Gastroesophageal sphincter (tissue), 4 donors: Measurements from ENCODE around the gene ABCA6. TPM values are rescaled to one million over a fixed set of nuclear protein-coding genes. Genes with fewer than 3 reads are reported as not detected.
A peak's percentile ranks its signal among the peaks of the same experiment; 100 is the strongest.

Experiments
- ATAC-seq: fragments of 150-250 bp; one replicate; pipeline ENCODE4 v1.9.1; 2016; ENCODE audit warnings: mild to moderate bottlenecking, moderate library complexity
- H3K27ac ChIP-seq, 4 donors: fragments of 200-600 bp; sonication (generic) in 3 of 4; 1 replicate in 3 of 4; 2 replicates in 1 of 4; pipeline ENCODE4 v1.5.1; 2016 to 2019
- H3K27me3 ChIP-seq: fragments of 200-600 bp; sonication (generic); one replicate; pipeline ENCODE4 v1.5.1; 2019
- H3K36me3 ChIP-seq, 2 donors: fragments of 200-600 bp; sonication (generic); one replicate each; pipeline ENCODE4 v1.5.1; 2019; ENCODE audit warnings: control low read depth in 1 of 2
- H3K4me1 ChIP-seq, 3 donors: fragments of 200-600 bp; sonication (generic); 1 replicate in 2 of 3; 2 replicates in 1 of 3; pipeline ENCODE4 v1.5.1; 2016 to 2019; ENCODE audit warnings: control low read depth in 2 of 3
- H3K4me3 ChIP-seq, 2 donors: fragments of 200-600 bp; sonication (generic); one replicate each; pipeline ENCODE4 v1.5.1; 2019; ENCODE audit warnings: mild to moderate bottlenecking in 1 of 2, moderate library complexity in 1 of 2
- H3K9me3 ChIP-seq, 3 donors: fragments of 200-600 bp; sonication (generic); one replicate each; pipeline ENCODE4 v1.5.1; 2017 to 2019; ENCODE audit warnings: control low read depth in 2 of 3
- CTCF ChIP-seq, 4 experiments: fragments of 200-600 bp in 2 of 4; fragments of 450-650 bp in 2 of 4; sonication (generic) in 1 of 4; IDR thresholded peaks; one replicate each; pipeline ENCODE4 v1.5.1; 2017 to 2019; ENCODE audit warnings: antibody characterized with exemption in 4 of 4, mild to moderate bottlenecking in 2 of 4, moderate library complexity in 2 of 4
- EP300 ChIP-seq: sonication (generic); formaldehyde crosslinking; IDR thresholded peaks from one replicate; pipeline ENCODE4 v1.6.1; 2017; ENCODE audit warnings: antibody characterized with exemption, mild to moderate bottlenecking
- POLR2A ChIP-seq, 2 donors: fragments of 450-650 bp; IDR thresholded peaks; one replicate each; pipeline ENCODE4 v1.6.1; 2017; ENCODE audit warnings: antibody characterized with exemption in 2 of 2, mild to moderate bottlenecking in 2 of 2, moderate library complexity in 1 of 2
- POLR2AphosphoS5 ChIP-seq: sonication (generic); formaldehyde crosslinking; IDR thresholded peaks from one replicate; pipeline ENCODE4 v1.6.1; 2017; ENCODE audit warnings: antibody characterized with exemption
- WGBS, 2 donors: methylation state at CpG; one replicate each; pipeline ENCODE4 v1.1.5; 2018; ENCODE audit warnings: low coverage in 1 of 2; 5-methylcytosine and 5-hydroxymethylcytosine counted together
- total RNA-seq, 4 donors: library from RNA; depleted of rRNA; stranded (reverse); fragments of >200 nt; gene quantifications; one replicate each; pipeline ENCODE4 v1.1.0, GENCODE V29; 2016

The ABCA6 gene
- total RNA-seq: 100 to 1,000 TPM in 1 of 4 donors, 10 to 100 TPM in 3; 35.8 to 133 (median 71.1) TPM

GRCh38 chr17:69141431-69142174 lies at the start of gene ABCA6:
Gene ABCA6 (minus strand): TSS chr17:69141895. CDS start chr17:69140703, 1,192 bp downstream.
- Histone ChIP-seq H3K27ac (peak within 1 kb of the TSS; percentile 39 to 66 (median 60)), H3K4me3 (peak within 1 kb of the TSS; percentile 38 to 46), H3K4me1 (no peaks in the 10 kb centered on the region), H3K36me3 (peaks cover 0 to 14% of the 10 kb centered on the region in 2 donors), H3K9me3 (peaks cover 0 to 5% (median 0%) of the 10 kb centered on the region in 3 donors), H3K27me3 (no peaks in the 10 kb centered on the region)
- peak; percentile 88 for ATAC-seq
- 31% methylated on average over 4 of the region's 4 CpGs for WGBS, 2 donors
- TF ChIP-seq EP300 (no peak), POLR2AphosphoS5 (peak; percentile 15), POLR2A (IDR thresholded peaks at IDR 0.05) (peak; percentile 11 to 15)

GRCh38 chr17:69188796-69189195 lies 47.1 kb upstream of the ABCA6 start:
- no peak overlapping the region for H3K27ac ChIP-seq
- no peak overlapping the region for H3K4me3 ChIP-seq
- TF ChIP-seq CTCF (IDR thresholded peaks at IDR 0.05) (no peak), POLR2A (IDR thresholded peaks at IDR 0.05) (no peak), EP300 (no peak), POLR2AphosphoS5 (no peak)
- no peak for ATAC-seq
- H3K36me3 ChIP-seq: peaks cover 0 to 27% of the 10 kb centered on the region in 2 donors
- no peaks in the 10 kb centered on the region for H3K27me3 ChIP-seq
- WGBS, 2 donors: 73 to 92% methylated on average over 2 of the region's 2 CpGs
- H3K4me1 ChIP-seq: no peaks in the 10 kb centered on the region
- H3K9me3 ChIP-seq: no peaks in the 10 kb centered on the region

- 23 to 38% methylated on average over 1 of the region's 1 CpG for WGBS, 2 donors
These were observed 46.4 kb upstream of the ABCA6 start for GRCh38 chr17:69188064-69188463.

GRCh38 chr17:69187294-69187693 lies 45.6 kb upstream of the ABCA6 start:
- Histone ChIP-seq H3K36me3 (peaks cover 0 to 22% of the 10 kb centered on the region in 2 donors), H3K4me1 (no peaks in the 10 kb centered on the region), H3K9me3 (no peaks in the 10 kb centered on the region), H3K4me3 (no peak overlapping the region), H3K27me3 (no peaks in the 10 kb centered on the region), H3K27ac (no peak overlapping the region)
- no peak for ATAC-seq
- TF ChIP-seq POLR2AphosphoS5: no peak
- no peak for TF ChIP-seq EP300
- no peak for TF ChIP-seq POLR2A (IDR thresholded peaks at IDR 0.05)

More at GRCh38 chr17:69188064-69188463, 46.4 kb upstream of the ABCA6 start:
- Histone ChIP-seq H3K27ac (no peak overlapping the region), H3K27me3 (no peaks in the 10 kb centered on the region), H3K9me3 (no peaks in the 10 kb centered on the region), H3K36me3 (peaks cover 0 to 28% of the 10 kb centered on the region in 2 donors), H3K4me3 (no peak overlapping the region), H3K4me1 (no peaks in the 10 kb centered on the region)
- no peak for TF ChIP-seq CTCF (IDR thresholded peaks at IDR 0.05)
- TF ChIP-seq EP300: no peak
- no peak for TF ChIP-seq POLR2AphosphoS5
- TF ChIP-seq POLR2A (IDR thresholded peaks at IDR 0.05): no peak
- ATAC-seq: no peak

GRCh38 chr17:69179227-69179952 lies 37.7 kb upstream of the ABCA6 start:
- TF ChIP-seq POLR2A (IDR thresholded peaks at IDR 0.05) (no peak), CTCF (IDR thresholded peaks at IDR 0.05) (no peak), EP300 (no peak), POLR2AphosphoS5 (no peak)
- H3K4me3 ChIP-seq: no peak overlapping the region
- ATAC-seq: no peak
- H3K9me3 ChIP-seq: no peaks in the 10 kb centered on the region
- WGBS, 2 donors: 69 to 82% methylated on average over 4 of the region's 4 CpGs
- H3K27me3 ChIP-seq: no peaks in the 10 kb centered on the region
- no peaks in the 10 kb centered on the region for H3K4me1 ChIP-seq
- H3K36me3 ChIP-seq: peaks cover 0 to 16% of the 10 kb centered on the region in 2 donors
- H3K27ac ChIP-seq: no peak overlapping the region
